Measurements from ENCODE around the gene GNAS. TPM values are rescaled to one million over a fixed set of nuclear protein-coding genes. Genes with fewer than 3 reads are reported as not detected.

The GNAS gene
- total and polyA plus RNA-seq, 8 donors: 723 to 2,039 (median 1,898) TPM

DNA sequence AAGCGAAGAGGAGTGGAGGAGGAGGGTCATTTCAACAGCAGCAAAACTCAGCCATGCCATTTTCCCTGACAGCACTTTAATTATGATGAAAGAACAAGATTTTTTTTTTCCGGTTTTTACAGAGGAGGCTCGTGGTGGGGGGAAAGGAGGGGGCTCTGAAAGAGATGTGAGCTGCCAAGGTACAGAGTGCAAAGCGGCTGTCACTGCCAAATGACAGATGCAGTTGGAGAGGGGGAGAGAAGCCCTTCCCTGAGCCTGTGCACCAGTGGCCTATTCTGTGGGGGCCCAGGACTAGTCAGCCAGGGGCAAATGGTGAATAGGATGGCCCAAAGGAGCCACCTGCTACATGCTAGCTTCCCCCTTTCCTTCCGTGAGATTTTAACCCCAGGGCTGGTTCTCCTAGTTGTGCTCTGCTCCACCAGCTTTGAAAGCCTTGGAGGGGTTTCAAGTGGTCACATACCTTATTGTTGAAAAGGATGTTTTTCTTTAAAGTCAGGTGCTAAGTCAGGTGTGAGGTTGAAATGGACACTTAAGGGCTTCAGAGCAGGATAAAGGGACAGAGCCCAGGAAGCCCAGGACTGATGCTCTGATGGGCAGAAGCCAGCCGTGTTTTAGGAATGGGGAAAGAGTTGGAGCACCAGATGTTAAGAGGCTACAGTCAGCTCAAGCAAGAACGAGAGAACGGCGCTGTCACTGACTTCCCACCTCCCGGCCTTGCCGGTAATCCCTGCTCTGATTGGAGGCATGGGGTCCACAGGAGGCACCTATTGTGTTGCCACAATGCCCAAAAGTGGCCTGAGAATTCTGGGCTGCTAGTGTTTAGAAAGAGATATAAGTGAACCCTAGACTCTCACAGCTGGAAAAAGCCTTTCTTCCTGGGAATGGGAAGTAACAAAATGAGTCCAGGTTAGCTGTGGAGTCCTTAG is 24.8 kb downstream of the GNAS start:
- intact Hi-C loops (cut with DNase I): no loop called here
- H3K27ac ChIP-seq: no peak overlapping the region
- no peak for DNase-seq
- no peaks in the 10 kb centered on the region for H3K9me3 ChIP-seq
- no peak for ATAC-seq
- no peaks in the 10 kb centered on the region for H3K4me1 ChIP-seq
- TF ChIP-seq, protein P1, sequence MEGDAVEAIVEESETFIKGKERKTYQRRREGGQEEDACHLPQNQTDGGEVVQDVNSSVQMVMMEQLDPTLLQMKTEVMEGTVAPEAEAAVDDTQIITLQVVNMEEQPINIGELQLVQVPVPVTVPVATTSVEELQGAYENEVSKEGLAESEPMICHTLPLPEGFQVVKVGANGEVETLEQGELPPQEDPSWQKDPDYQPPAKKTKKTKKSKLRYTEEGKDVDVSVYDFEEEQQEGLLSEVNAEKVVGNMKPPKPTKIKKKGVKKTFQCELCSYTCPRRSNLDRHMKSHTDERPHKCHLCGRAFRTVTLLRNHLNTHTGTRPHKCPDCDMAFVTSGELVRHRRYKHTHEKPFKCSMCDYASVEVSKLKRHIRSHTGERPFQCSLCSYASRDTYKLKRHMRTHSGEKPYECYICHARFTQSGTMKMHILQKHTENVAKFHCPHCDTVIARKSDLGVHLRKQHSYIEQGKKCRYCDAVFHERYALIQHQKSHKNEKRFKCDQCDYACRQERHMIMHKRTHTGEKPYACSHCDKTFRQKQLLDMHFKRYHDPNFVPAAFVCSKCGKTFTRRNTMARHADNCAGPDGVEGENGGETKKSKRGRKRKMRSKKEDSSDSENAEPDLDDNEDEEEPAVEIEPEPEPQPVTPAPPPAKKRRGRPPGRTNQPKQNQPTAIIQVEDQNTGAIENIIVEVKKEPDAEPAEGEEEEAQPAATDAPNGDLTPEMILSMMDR (IDR thresholded peaks at IDR 0.05): no peak
- no peak overlapping the region for H3K4me3 ChIP-seq
- no peaks in the 10 kb centered on the region for H3K36me3 ChIP-seq
- no peaks in the 10 kb centered on the region for H3K27me3 ChIP-seq

GRCh38 chr20:58877976-58878360 is 25.5 kb downstream of the GNAS start:
- Histone ChIP-seq H3K27me3 (no peaks in the 10 kb centered on the region), H3K4me3 (no peak overlapping the region), H3K27ac (no peak overlapping the region), H3K9me3 (no peaks in the 10 kb centered on the region), H3K4me1 (no peaks in the 10 kb centered on the region), H3K36me3 (no peaks in the 10 kb centered on the region)
- TF ChIP-seq, protein P1 (IDR thresholded peaks at IDR 0.05): no peak
- intact Hi-C loops (cut with DNase I): no loop called here
- no peak for DNase-seq
- ATAC-seq: no peak

- no peak for ATAC-seq
- H3K9me3 ChIP-seq: no peaks in the 10 kb centered on the region
- intact Hi-C loops (cut with DNase I): no loop called here
- TF ChIP-seq, protein P1 (IDR thresholded peaks at IDR 0.05): no peak
- H3K4me3 ChIP-seq: no peak overlapping the region
- no peak overlapping the region for H3K27ac ChIP-seq
- no peak for DNase-seq
- no peaks in the 10 kb centered on the region for H3K4me1 ChIP-seq
- H3K27me3 ChIP-seq: no peaks in the 10 kb centered on the region
- H3K36me3 ChIP-seq: no peaks in the 10 kb centered on the region
Measured at GRCh38 chr20:58878399-58878798, 25.9 kb downstream of the GNAS start.

GRCh38 chr20:58880441-58880840 is 27.9 kb downstream of the GNAS start:
- TF ChIP-seq, protein P1 (IDR thresholded peaks at IDR 0.05): no peak
- H3K4me3 ChIP-seq: no peak overlapping the region
- H3K27ac ChIP-seq: no peak overlapping the region
- H3K9me3 ChIP-seq: no peaks in the 10 kb centered on the region
- H3K27me3 ChIP-seq: no peaks in the 10 kb centered on the region
- intact Hi-C loops (cut with DNase I): no loop called here
- no peak for ATAC-seq
- no peak for DNase-seq
- no peaks in the 10 kb centered on the region for H3K36me3 ChIP-seq
- H3K4me1 ChIP-seq: no peaks in the 10 kb centered on the region

DNA sequence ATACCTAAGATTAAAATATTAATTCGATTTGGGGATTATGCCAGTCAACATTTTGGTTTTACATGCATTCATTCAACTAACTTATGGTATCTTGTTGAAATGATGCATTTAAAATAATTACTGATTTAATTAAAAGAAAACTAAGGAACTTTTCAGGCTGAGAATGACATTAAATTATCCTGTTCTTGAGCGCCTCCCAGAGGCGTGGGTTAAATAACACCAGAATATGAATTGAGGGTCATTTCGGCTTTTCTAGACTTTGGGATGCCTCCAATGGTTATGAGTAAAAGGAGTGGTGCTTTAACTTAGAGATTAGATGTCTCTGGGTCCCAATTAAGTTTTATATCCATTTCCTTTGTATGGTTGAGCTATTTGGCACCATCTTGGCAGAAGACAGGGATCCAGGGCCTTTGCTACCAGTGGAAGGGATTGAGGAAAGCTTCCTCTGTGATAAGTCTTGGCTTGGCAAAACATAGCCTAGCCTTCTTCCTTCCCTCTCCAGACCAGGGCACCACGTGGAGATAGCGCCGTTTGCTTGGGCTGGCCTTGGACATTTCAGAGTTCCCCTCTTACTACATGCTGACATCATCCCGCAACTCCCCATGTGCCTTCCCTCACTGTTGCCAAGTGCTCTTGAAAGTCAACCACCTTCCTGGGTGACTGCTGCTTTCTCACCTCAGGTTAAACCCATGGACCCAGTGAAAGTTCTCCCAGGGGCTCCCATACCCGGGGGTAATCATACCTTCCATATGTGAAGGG is 28.7 kb downstream of the GNAS start:
- intact Hi-C loops (cut with DNase I): no loop called here
- no peak for DNase-seq
- TF ChIP-seq, protein P1 (IDR thresholded peaks at IDR 0.05): no peak
- no peaks in the 10 kb centered on the region for H3K27me3 ChIP-seq
- no peaks in the 10 kb centered on the region for H3K36me3 ChIP-seq
- no peak overlapping the region for H3K27ac ChIP-seq
- no peaks in the 10 kb centered on the region for H3K4me1 ChIP-seq
- no peak for ATAC-seq
- H3K9me3 ChIP-seq: no peaks in the 10 kb centered on the region
- H3K4me3 ChIP-seq: no peak overlapping the region

Measured in left lung (tissue), 10 donors.